DMS 273 (cell line): ENCODE measurements around the gene KCNJ1.

Experiments
- DNase-seq: peaks from one replicate; lab custom pipeline; 2025; ENCODE audit not compliant: unreplicated experiment; lab: John Stamatoyannopoulos, UW

The KCNJ1 gene

GRCh38 chr11:128901653-128902514, 34.8 kb upstream of the KCNJ1 start:
- DNase-seq, result no peak

- peak; percentile 59 for DNase-seq
Observed at GRCh38 chr11:128900468-128900867, 33.4 kb upstream of the KCNJ1 start.

GRCh38 chr11:128898580-128899344, 31.7 kb upstream of the KCNJ1 start:
- DNase-seq, result no peak

- no peak for DNase-seq
Observed at GRCh38 chr11:128897826-128898225, 30.7 kb upstream of the KCNJ1 start.

- no peak for DNase-seq
Observed at GRCh38 chr11:128896356-128896755, 29.3 kb upstream of the KCNJ1 start.

GRCh38 chr11:128895526-128895925, 28.4 kb upstream of the KCNJ1 start:
- DNase-seq, result no peak

- DNase-seq, result peak; percentile 13
Observed at GRCh38 chr11:128894685-128895084, 27.6 kb upstream of the KCNJ1 start.

GRCh38 chr11:128894286-128894681, 27.2 kb upstream of the KCNJ1 start:
- no peak for DNase-seq

GRCh38 chr11:128893578-128894285, 26.6 kb upstream of the KCNJ1 start:
- no peak for DNase-seq

GRCh38 chr11:128892866-128893565, 25.9 kb upstream of the KCNJ1 start:
- DNase-seq, result no peak

- no peak for DNase-seq
Observed at GRCh38 chr11:128891913-128892398, 24.9 kb upstream of the KCNJ1 start.

GRCh38 chr11:128890543-128891368, 23.7 kb upstream of the KCNJ1 start, which contains the start of gene KCNJ5:
Gene KCNJ5, plus strand, starts transcription at chr11:128891356. Its CDS starts 19,918 bp downstream, at chr11:128911274.
- peak; percentile 82 for DNase-seq

- DNase-seq, result no peak
Observed at GRCh38 chr11:128890216-128890542, 23.1 kb upstream of the KCNJ1 start.

- no peak for DNase-seq
Observed at GRCh38 chr11:128889657-128890213, 22.6 kb upstream of the KCNJ1 start.

GRCh38 chr11:128888034-128888985, 21.2 kb upstream of the KCNJ1 start:
- no peak for DNase-seq

- DNase-seq, result peak; percentile 63
Observed at GRCh38 chr11:128886406-128887124, 19.5 kb upstream of the KCNJ1 start.

- peak; percentile 82 for DNase-seq
Observed at GRCh38 chr11:128884703-128885338, 17.7 kb upstream of the KCNJ1 start.
